ENCODE data around the gene CDH4. TPM values are rescaled to one million over a fixed set of nuclear protein-coding genes. Genes with fewer than 3 reads are reported as not detected.
"Not testable (repeated sequence)": the region's sequence is repeated elsewhere in the genome, so short reads cannot be mapped to it uniquely, and the experiment has no call there.

The CDH4 gene
- total RNA-seq, 1 donor from 2014 or later: not detected

GRCh38 chr20:61849822-61850221, 597.8 kb downstream of the CDH4 start:
- no peak for DNase-seq (ENCODE audit: low spot score)

- no peak for DNase-seq (ENCODE audit: low spot score)
These were observed 598.4 kb downstream of the CDH4 start for GRCh38 chr20:61850457-61850856.

GRCh38 chr20:61850926-61851900, 599.2 kb downstream of the CDH4 start:
- DNase-seq (ENCODE audit: low spot score): no peak

- DNase-seq (ENCODE audit: low spot score): no peak
These were observed 600.4 kb downstream of the CDH4 start for GRCh38 chr20:61852268-61853072.

GRCh38 chr20:61853073-61854005, 601.3 kb downstream of the CDH4 start:
- no peak for DNase-seq (ENCODE audit: low spot score)

GRCh38 chr20:61854538-61854937, 602.5 kb downstream of the CDH4 start:
- DNase-seq (ENCODE audit: low spot score): not testable (repeated sequence)

- no peak for DNase-seq (ENCODE audit: low spot score)
These were observed 603.2 kb downstream of the CDH4 start for GRCh38 chr20:61855286-61855685.

GRCh38 chr20:61856626-61857413, 604.8 kb downstream of the CDH4 start:
- DNase-seq (ENCODE audit: low spot score): no peak

- no peak for DNase-seq (ENCODE audit: low spot score)
These were observed 605.3 kb downstream of the CDH4 start for GRCh38 chr20:61857414-61857775.

GRCh38 chr20:61857884-61858283, 605.8 kb downstream of the CDH4 start:
- DNase-seq (ENCODE audit: low spot score): no peak

- DNase-seq (ENCODE audit: low spot score): no peak
These were observed 607.7 kb downstream of the CDH4 start for GRCh38 chr20:61859767-61860166.

- no peak for DNase-seq (ENCODE audit: low spot score)
These were observed 608.4 kb downstream of the CDH4 start for GRCh38 chr20:61860260-61860987.

- DNase-seq (ENCODE audit: low spot score): no peak
These were observed 609.2 kb downstream of the CDH4 start for GRCh38 chr20:61861054-61861841.

GRCh38 chr20:61861858-61862257, 609.8 kb downstream of the CDH4 start:
- no peak for DNase-seq (ENCODE audit: low spot score)

- no peak for DNase-seq (ENCODE audit: low spot score)
These were observed 610.8 kb downstream of the CDH4 start for GRCh38 chr20:61862881-61863280.

GRCh38 chr20:61864481-61864880, 612.4 kb downstream of the CDH4 start:
- DNase-seq (ENCODE audit: low spot score): no peak

GRCh38 chr20:61865353-61865752, 613.3 kb downstream of the CDH4 start:
- DNase-seq (ENCODE audit: low spot score): no peak

- no peak for DNase-seq (ENCODE audit: low spot score)
These were observed 614.1 kb downstream of the CDH4 start for GRCh38 chr20:61866165-61866564.

- no peak for DNase-seq (ENCODE audit: low spot score)
These were observed 615.9 kb downstream of the CDH4 start for GRCh38 chr20:61868006-61868405.

Data from mesenteric fat pad (tissue), 1 donor.